ENCODE data around the gene PCNT. TPM values are rescaled to one million over a fixed set of nuclear protein-coding genes. Genes with fewer than 3 reads are reported as not detected.

Gene PCNT
- total and polyA plus RNA-seq, 9 of the 15 experiments (the other 6 are each of a cell fraction or from before 2014, with no cell fraction given), result 9.1 to 53.5 (median 31.3) TPM

DNA sequence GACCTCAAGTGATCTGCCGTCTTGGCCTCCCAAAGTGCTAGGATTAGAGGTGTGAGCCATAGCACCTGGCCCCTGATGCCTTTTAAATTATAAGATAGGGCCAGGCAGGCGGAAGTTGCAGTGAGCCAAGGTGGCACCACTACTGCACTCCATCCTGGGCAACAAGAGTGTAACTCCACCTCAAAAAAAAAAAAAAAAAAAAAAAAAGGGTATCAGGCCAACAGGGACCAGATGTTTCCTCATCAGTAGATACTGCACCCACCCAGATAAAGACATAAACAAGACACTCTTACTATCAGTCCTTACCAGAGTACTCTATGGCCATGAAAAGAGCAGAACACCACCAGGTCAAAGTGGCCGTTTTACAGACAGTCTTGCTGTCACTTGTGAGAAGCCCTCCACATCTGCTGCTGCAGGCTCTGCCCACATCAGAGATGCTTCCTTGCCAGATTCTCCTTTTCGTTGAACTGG lies 3.6 kb upstream of the PCNT start (continued):
- TF ChIP-seq TFAP4 (CRISPR knock-in tag; IDR thresholded peaks at IDR 0.05; ENCODE audit: borderline replicate concordance) (peak; percentile 72), ZNF232 (CRISPR knock-in tag; IDR thresholded peaks at IDR 0.05) (no peak), SIRT6 (IDR thresholded peaks at IDR 0.05; ENCODE audit: low read depth, low read length) (no peak)

- ATAC-seq, result no peak
- Histone ChIP-seq H4K20me1 (replicated peaks; ENCODE audit: control insufficient read depth, insufficient read depth, low read length) (peaks cover 26% of the 10 kb centered on the region), H3K27ac (ENCODE audit: extremely low read depth, low read depth, low read length) (peak overlapping the region; percentile 99), H3K9ac (ENCODE audit: insufficient read depth in 1 of 2, low read depth in 2 of 2, low read length in 2 of 2) (peak overlapping the region; percentile 99), H3K4me3 (peak overlapping the region; percentile 89), H3K9me3 (replicated peaks; ENCODE audit: control insufficient read depth, insufficient read depth, low read depth, low read length) (no peaks in the 10 kb centered on the region), H3K4me2 (ENCODE audit: insufficient read depth, low read length) (peak overlapping the region; percentile 91), H3K36me3 (ENCODE audit: control insufficient read depth, insufficient read depth, low read length) (peaks cover 36% of the 10 kb centered on the region), H3K9me1 (ENCODE audit: control insufficient read depth, insufficient read depth, low read length) (no peaks in the 10 kb centered on the region), H3K4me1 (replicated peaks in 1 of 2; ENCODE audit: control insufficient read depth in 2 of 2, insufficient read depth in 2 of 2, low read length in 2 of 2) (peaks cover 32 to 70% of the 10 kb centered on the region in 2 experiments; a peak in 4 of 5 replicates), H3K27me3 (ENCODE audit: control insufficient read depth in 2 of 2, insufficient read depth in 2 of 2, low read length in 2 of 2) (no peaks in the 10 kb centered on the region), H2AFZ (ENCODE audit: low read depth, low read length) (no peak overlapping the region), H3K79me2 (ENCODE audit: control insufficient read depth, insufficient read depth, low read length) (peaks cover 76% of the 10 kb centered on the region)
- CTCF ChIA-PET (ENCODE audit: low intra/inter-chr PET ratio), result interaction anchor here (0.6 kb wide), 1 partner anchor 409 kb away, joined by 4 read pairs; no protein-coding TSS in a partner anchor
- WGBS (ENCODE audit: insufficient coverage, low coverage, missing lambda C conversion rate), result under 1% methylated on average over 50 of the region's 50 CpGs
- POLR2A ChIA-PET, result interaction anchor here (0.6 to 1.8 kb wide), 18 partner anchors 9 to 345 kb away, joined by 3 to 12 read pairs (median 4); partner anchors contain the start of genes LSS, MCM3AP and YBEY
- BruUV-seq (replicated peaks), result TSS peak; percentile 63
- FAIRE-seq, result no peak
- in situ Hi-C loops (cut with MboI), result no loop called here
- peak in 1 of 4 experiments; percentile 57 for DNase-seq (ENCODE audit: extremely low read depth in 1 of 4, low spot score in 3 of 4)
- intact Hi-C loops (cut with micrococcal nuclease), result loop anchor here (1.0 kb wide), 1 partner anchor 136 kb away; the partner anchor contains the start of gene DIP2A
- TF ChIP-seq ZNF232 (CRISPR knock-in tag; IDR thresholded peaks at IDR 0.05), result peak; percentile 48; the same call in 1 of the 2 replicates
- 0 out of 2 replicates have a peak, but pooled peaks have one; percentile 13 for TF ChIP-seq SMC3 (conservative IDR thresholded peaks at IDR 0.05; ENCODE audit: insufficient read depth, low read depth, low read length)
- TF ChIP-seq L3MBTL2 (IDR thresholded peaks at IDR 0.05), result peak; percentile 12; the same call in 1 of the 2 replicates
- no peak for TF ChIP-seq RCOR1 (IDR thresholded peaks at IDR 0.05; ENCODE audit: borderline replicate concordance in 1 of 2, low read depth in 2 of 2, low read length in 2 of 2)
- peak; percentile 19; the same call in 1 of the 2 replicates for TF ChIP-seq ZNF395 (CRISPR knock-in tag; IDR thresholded peaks at IDR 0.05)
- no peak for TF ChIP-seq ZNF507 (tag; conservative IDR thresholded peaks at IDR 0.05)
- peak; percentile 78 for TF ChIP-seq RBBP5 (IDR thresholded peaks at IDR 0.05; ENCODE audit: borderline replicate concordance, insufficient read depth, low read length, poor library complexity, severe bottlenecking)
- TF ChIP-seq TFAP4 (CRISPR knock-in tag; IDR thresholded peaks at IDR 0.05; ENCODE audit: borderline replicate concordance), result peak; percentile 77
- peak; percentile 82 for TF ChIP-seq CHD1 (IDR thresholded peaks at IDR 0.05; ENCODE audit: low read length)
- TF ChIP-seq MTA3 (IDR thresholded peaks at IDR 0.05; ENCODE audit: borderline replicate concordance), result peak; percentile 53; the same call in 1 of the 2 replicates
- TF ChIP-seq KLF13 (tag; IDR thresholded peaks at IDR 0.05; ENCODE audit: borderline replicate concordance, low read depth), result peak; percentile 75; the same call in 1 of the 2 replicates
- TF ChIP-seq ELF4 (CRISPR knock-in tag; IDR thresholded peaks at IDR 0.05), result 0 out of 2 replicates have a peak, but pooled peaks have one; percentile 13
Measured at GRCh38 chr21:46322351-46323226, 1.4 kb upstream of the PCNT start.
